Measurements from ENCODE around the gene OLIG1.

The OLIG1 gene

GRCh38 chr21:33058957-33059356 is 11.0 kb upstream of the OLIG1 start:
- no peak overlapping the region for H3K4me3 ChIP-seq

GRCh38 chr21:33059380-33059841 is 10.5 kb upstream of the OLIG1 start:
- H3K27ac ChIP-seq: peak overlapping the region in 1 of 21 experiments; percentile 15
- no peak overlapping the region for H3K4me3 ChIP-seq

More at GRCh38 chr21:33058957-33059356, 11.0 kb upstream of the OLIG1 start:
- no peak overlapping the region for H3K27ac ChIP-seq

DNA sequence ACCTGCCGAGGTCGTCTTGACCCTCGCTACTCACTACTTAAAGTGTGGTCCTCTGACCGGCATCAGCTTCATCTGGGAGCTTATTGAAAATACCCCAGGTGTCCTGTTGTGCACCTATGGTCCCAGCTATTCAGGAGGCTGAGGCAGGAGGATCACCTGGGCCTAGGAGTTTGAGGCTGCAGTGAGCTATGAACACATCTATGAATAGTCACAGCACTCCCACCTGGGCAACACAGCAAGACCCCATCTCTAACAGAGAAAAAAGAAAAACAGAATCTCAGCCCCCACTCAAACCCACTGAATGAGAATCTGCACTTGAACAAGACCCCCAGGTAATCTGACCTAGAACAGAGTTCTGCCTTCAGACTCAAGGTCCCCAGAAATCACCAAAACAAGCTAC is 8.7 kb upstream of the OLIG1 start:
- Histone ChIP-seq H3K4me3 (no peak overlapping the region), H3K27ac (no peak overlapping the region)

DNA sequence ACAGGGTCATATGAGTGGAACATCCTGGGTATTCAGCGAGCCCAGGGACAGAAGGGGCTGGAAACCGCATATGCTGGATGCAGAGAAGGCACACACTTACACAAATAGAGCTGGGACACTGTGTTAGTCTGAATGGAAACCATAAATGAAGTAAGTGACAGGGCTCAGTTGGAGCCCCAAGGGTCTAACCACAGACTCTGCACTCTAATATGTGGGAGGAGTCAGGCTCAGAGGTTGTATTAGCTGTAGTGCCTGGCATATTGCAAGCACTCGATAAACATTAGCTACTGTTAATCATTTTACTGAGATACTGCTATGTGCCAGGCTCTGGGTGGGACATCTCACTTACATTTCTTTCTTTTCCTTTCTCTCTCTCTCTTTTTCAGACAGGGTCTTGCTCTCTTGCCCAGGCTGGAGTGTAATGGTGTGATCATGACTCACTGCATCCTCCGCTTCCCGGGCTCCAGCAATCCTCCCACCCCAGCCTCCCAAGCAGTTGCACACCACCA is 6.5 kb upstream of the OLIG1 start:
- Histone ChIP-seq H3K4me3 (no peak overlapping the region), H3K27ac (no peak overlapping the region)

DNA sequence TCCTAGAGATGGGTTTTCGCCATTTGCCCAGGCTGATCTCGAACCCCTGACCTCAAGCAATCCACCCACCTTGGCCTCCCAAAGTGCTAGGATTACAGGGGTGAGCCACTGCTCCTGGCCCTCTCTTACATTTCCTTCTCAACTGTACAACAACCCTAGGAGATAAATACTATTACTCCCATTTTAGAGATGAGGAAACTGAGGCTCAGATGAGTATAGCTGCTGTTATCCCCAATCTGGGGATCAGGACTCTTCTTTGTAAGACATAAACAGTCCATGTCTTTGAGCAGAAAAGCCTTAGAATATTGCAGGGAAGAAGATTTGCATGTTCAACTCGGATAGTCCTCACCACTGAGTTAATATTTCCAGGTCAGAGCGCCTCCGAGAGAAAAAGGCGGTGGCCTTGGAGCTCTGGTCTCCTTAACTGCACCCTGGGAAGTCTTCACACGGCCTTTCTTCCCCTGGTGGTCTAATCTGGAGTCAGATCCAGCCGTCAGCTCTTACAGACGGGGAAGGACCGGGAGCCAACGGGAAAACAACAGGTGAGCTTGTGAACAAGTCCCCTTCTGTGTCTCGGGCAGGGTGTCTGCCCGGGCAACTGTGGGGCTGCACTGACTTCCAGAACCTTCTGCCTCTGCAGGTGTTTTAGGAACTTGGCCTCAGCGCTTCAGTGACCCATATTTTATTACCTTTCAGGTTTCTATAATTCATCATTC is 5.9 kb upstream of the OLIG1 start:
- no peak overlapping the region for H3K27ac ChIP-seq
- H3K4me3 ChIP-seq: no peak overlapping the region

DNA sequence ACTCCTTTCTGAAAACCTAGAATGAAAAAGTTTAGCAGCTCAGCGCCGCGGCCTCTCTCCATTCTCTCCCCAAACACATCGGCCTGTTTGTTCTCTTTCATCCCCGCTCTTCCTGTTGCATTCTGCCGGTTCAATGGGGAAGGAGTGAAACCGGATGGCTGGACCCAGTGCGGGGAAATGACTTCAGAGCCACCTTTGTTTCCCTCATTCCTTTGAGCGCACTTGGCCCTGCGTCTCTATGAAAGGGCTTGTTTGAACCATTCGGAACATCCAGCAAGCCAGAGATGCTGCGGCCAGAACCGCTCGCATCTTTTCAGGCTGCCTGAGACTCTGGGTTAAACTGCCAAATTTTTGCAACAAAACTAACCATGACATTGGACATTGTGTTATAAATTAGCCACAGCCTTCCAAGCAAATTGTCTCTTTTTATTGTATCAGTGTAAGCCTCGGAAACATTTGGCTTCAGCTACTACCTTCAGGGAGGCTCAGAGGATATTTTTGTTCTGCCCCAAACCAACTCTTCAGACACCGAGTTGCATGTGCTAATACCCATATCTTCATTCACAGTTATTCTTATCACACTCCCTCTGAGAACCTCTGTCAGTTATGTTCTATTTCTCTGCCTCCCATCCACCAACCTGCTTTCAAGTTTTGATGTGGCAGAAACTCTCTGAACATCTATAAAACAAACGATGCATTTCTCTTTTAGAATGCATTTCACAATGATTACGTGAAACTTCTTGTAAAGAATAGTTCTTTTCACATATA is 5.1 kb upstream of the OLIG1 start:
- no peak overlapping the region for H3K4me3 ChIP-seq
- no peak overlapping the region for H3K27ac ChIP-seq

DNA sequence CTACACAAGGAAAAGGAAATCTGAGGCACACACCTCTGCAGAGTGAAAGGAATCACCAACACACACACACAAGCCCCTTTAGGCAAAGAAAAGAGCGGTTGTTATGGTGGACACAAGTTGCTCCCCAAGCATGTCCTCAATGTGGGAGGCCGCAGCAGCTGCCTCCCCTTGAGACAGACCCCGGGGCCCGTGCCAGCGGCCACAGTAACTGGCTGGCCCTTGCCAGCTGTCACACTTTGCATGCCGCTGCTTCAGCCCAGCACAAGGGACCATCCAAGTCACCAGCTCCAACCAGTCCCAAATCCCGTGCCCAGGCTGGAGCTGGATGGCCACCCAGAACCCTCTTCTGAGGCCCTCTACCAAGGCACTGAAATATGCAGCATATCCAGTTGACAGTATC is 2.9 kb upstream of the OLIG1 start:
- no peak overlapping the region for H3K27ac ChIP-seq
- no peak overlapping the region for H3K4me3 ChIP-seq

- Histone ChIP-seq H3K27ac (no peak overlapping the region), H3K4me3 (no peak overlapping the region)
These were observed 2.5 kb upstream of the OLIG1 start for GRCh38 chr21:33067457-33067856.

- H3K4me3 ChIP-seq: no peak overlapping the region
- no peak overlapping the region for H3K27ac ChIP-seq
These were observed 698 bp upstream of the OLIG1 start for GRCh38 chr21:33069243-33069642.

- H3K4me3 ChIP-seq: peak overlapping the region in 5 of 7 experiments; percentile 17 to 34 (median 24)
- no peak overlapping the region for H3K27ac ChIP-seq
These were observed 322 bp upstream of the OLIG1 start for GRCh38 chr21:33069645-33069993.

DNA sequence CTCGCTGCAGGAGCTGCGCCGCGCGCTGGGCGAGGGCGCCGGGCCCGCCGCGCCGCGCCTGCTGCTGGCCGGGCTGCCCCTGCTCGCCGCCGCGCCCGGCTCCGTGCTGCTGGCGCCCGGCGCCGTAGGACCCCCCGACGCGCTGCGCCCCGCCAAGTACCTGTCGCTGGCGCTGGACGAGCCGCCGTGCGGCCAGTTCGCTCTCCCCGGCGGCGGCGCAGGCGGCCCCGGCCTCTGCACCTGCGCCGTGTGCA is 730 bp downstream of the OLIG1 start:
- H3K4me3 ChIP-seq: peak overlapping the region in 4 of 7 experiments; percentile 17 to 34 (median 27)
- no peak overlapping the region for H3K27ac ChIP-seq

DNA sequence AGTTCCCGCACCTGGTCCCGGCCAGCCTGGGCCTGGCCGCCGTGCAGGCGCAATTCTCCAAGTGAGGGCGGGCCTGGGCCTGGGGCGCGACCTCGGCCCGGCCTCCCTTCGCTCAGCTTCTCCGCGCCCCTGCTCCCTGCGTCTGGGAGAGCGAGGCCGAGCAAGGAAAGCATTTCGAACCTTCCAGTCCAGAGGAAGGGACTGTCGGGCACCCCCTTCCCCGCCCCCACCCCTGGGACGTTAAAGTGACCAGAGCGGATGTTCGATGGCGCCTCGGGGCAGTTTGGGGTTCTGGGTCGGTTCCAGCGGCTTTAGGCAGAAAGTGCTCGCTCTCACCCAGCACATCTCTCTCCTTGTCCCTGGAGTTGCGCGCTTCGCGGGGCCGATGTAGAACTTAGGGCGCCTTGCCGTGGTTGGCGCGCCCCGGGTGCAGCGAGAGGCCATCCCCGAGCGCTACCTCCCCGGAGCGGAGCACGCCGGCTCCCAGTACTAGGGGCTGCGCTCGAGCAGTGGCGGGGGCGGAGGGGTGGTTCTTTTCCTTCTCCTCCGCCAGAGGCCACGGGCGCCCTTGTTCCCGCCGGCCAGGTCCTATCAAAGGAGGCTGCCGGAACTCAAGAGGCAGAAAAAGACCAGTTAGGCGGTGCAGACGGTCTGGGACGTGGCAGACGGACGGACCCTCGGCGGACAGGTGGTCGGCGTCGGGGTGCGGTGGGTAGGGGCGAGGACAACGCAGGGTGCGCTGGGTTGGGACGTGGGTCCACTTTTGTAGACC is 1.2 kb downstream of the OLIG1 start:
- peak overlapping the region in 6 of 7 experiments; percentile 5 to 34 (median 17) for H3K4me3 ChIP-seq
- H3K27ac ChIP-seq: no peak overlapping the region

- H3K27ac ChIP-seq: no peak overlapping the region
- peak overlapping the region; percentile 5 to 34 (median 17) for H3K4me3 ChIP-seq
These were observed 1.9 kb downstream of the OLIG1 start for GRCh38 chr21:33071770-33072306.

- H3K27ac ChIP-seq: no peak overlapping the region
These were observed 3.7 kb downstream of the OLIG1 start for GRCh38 chr21:33073636-33074035.

GRCh38 chr21:33075128-33075527 is 5.2 kb downstream of the OLIG1 start:
- H3K4me3 ChIP-seq: no peak overlapping the region
- H3K27ac ChIP-seq: no peak overlapping the region

More at GRCh38 chr21:33073636-33074035, 3.7 kb downstream of the OLIG1 start:
- H3K4me3 ChIP-seq: no peak overlapping the region

- H3K4me3 ChIP-seq: no peak overlapping the region
- H3K27ac ChIP-seq: no peak overlapping the region
These were observed 5.8 kb downstream of the OLIG1 start for GRCh38 chr21:33075596-33076195.

DNA sequence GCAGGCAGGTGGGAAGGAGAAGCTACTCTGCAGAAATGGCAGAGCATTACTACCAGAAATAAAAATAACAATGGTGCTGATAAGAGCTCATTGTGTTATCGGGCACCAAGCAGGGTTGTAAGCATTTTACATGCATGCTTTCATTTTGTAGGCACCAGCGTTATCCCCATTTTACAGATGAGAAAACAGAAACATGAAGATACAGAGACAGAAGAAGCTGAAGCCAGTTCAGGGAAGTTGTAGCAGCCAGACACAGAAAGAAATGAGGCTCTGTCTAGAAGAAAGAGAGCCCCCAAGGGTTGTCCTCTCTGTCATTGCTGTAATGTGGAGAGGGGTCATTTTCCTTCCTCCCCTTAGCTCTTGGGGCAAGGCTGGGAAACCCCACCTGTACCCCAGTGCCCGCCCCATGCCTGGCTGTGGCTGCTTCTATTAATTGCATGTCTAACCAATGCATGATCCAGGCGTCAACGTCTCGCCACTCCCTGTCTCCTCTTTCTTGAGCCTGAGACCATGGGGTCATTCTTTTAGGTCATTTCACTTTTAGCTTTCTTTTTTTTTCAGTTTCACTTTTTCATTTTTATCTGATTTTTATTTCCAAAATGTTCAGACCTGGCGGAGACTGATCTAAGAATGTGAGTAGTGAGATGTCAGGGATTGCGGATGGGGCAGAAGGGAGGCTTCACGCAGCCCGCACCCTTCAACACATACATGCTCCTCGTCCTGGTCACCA is 6.8 kb downstream of the OLIG1 start:
- no peak overlapping the region for H3K4me3 ChIP-seq

DNA sequence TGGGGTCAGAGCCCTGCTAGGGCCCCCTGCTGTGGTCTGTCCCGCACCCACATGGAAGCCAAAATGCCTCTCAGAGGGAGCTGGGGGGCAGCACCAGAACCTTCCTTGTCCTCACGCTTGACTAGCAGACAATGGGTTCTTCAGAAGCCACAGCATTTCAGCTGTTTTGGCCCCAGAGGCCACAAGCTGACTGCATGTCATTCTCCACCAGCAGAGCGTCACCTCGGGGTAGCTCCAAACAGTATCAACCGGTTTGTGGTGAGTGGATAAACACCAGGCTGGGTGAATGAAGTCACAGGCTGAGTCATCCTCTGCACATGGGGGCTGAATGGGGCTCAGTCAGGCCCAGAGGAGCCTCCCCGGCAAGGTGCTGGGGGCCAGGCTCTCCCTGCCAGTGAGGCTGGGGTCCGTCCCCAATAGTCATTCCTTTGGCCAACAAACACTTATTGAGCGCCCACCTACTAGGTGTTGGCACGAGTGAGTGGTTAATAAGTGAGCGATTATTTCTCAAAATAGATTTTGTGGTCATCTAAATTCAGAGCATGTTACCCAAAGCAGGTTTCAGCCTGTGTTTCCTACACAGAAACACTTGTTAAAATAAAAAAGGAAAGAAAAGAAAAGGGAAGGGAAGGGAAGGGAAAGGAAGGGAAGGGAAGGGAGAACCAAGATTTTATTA is 9.1 kb downstream of the OLIG1 start:
- Histone ChIP-seq H3K27ac (no peak overlapping the region), H3K4me3 (no peak overlapping the region)

More for the DNA sequence above, 6.8 kb downstream of the OLIG1 start:
- H3K27ac ChIP-seq: no peak overlapping the region

- Histone ChIP-seq H3K4me3 (no peak overlapping the region), H3K27ac (no peak overlapping the region)
These were observed 10.4 kb downstream of the OLIG1 start for GRCh38 chr21:33080376-33080775.

Data from skin epidermis (tissue), 12 donors.